DOHH2 (cell line): ENCODE measurements around the gene HSDL2.

Experiments
- CTCF ChIP-seq: fragments of 200-600 bp; sonication (generic); IDR thresholded peaks from one replicate; pipeline ENCODE4 v1.5.1; 2014; ENCODE audit warnings: antibody characterized with exemption, mild to moderate bottlenecking, low read depth, low read length; ENCODE audit not compliant: poor library complexity, severe bottlenecking
- EZH2phosphoT487 ChIP-seq: fragments of 200-600 bp; sonication (generic); IDR thresholded peaks from 2 replicates; pipeline ENCODE4 v1.6.1; 2017; ENCODE audit warnings: borderline replicate concordance, mild to moderate bottlenecking, antibody characterized with exemption, low read length, moderate library complexity, mixed read lengths

DNA sequence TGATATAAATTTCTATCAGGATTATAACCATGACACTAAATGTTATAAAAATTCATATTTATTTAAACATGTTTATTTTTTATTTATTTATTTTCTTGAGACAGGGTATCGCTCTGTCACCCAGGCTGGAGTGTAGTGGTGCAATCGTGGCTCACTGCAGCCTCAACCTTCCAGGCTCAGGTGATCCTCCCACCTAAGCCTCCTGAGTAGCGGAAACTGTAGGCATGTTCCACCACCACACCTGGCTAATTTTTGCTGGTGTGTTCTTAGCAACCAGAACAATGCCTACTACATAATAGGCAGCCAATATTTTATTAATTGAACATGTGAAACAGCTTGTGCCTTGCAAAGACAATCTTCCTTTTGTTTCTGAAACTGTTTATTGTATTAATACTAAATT is 40.0 kb upstream of the HSDL2 start:
- TF ChIP-seq CTCF: no peak
- TF ChIP-seq EZH2phosphoT487: no peak
